A673 (cell line): ENCODE measurements around the gene HNRNPC.
"Not testable (repeated sequence)": the region's sequence is repeated elsewhere in the genome, so short reads cannot be mapped to it uniquely, and the experiment has no call there.

Experiments used
- EZH2 ChIP-seq: fragments of 200-600 bp; sonication (generic); IDR thresholded peaks from 2 replicates; pipeline ENCODE4 v1.6.1; 2017; ENCODE audit warnings: borderline replicate concordance, low read depth, mild to moderate bottlenecking, mixed read lengths, antibody characterized with exemption, low read length; ENCODE audit not compliant: poor library complexity, severe bottlenecking
- TF ChIP-seq, protein P1 (sequence below): fragments of 300-800, 200-600 bp; sonication (generic); conservative IDR thresholded peaks from 2 replicates; pipeline ENCODE4 v1.5.1; 2017; ENCODE audit warnings: low read depth, mild to moderate bottlenecking, antibody characterized with exemption, low read length, moderate library complexity, mixed read lengths

DNA sequence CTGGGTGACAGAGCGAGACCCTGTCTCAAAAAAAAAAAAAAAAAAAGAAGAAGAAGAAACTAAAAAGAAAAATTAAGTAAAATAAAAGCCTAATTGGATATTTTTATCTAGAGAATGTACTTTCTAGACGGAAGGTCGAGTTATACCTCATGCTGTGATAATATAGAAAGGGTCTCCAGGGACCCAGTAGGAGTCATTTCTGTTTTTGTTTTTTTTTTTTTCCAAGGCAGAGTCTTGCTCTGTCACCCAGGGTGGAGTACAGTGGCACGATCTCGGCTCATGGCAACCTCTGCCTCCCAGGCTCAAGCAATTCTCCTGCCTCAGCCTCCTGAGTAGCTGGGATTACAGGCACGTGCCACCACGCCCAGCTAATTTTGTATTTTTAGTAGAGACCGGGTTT lies 24.8 kb upstream of the HNRNPC start:
- TF ChIP-seq, protein P1, sequence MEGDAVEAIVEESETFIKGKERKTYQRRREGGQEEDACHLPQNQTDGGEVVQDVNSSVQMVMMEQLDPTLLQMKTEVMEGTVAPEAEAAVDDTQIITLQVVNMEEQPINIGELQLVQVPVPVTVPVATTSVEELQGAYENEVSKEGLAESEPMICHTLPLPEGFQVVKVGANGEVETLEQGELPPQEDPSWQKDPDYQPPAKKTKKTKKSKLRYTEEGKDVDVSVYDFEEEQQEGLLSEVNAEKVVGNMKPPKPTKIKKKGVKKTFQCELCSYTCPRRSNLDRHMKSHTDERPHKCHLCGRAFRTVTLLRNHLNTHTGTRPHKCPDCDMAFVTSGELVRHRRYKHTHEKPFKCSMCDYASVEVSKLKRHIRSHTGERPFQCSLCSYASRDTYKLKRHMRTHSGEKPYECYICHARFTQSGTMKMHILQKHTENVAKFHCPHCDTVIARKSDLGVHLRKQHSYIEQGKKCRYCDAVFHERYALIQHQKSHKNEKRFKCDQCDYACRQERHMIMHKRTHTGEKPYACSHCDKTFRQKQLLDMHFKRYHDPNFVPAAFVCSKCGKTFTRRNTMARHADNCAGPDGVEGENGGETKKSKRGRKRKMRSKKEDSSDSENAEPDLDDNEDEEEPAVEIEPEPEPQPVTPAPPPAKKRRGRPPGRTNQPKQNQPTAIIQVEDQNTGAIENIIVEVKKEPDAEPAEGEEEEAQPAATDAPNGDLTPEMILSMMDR, result not testable (repeated sequence)
- TF ChIP-seq EZH2, result not testable (repeated sequence)
